ENCODE measurements around the gene GJD3. TPM values are rescaled to one million over a fixed set of nuclear protein-coding genes. Genes with fewer than 3 reads are reported as not detected.
"Not testable (repeated sequence)": the region's sequence is repeated elsewhere in the genome, so short reads cannot be mapped to it uniquely, and the experiment has no call there.

The GJD3 gene
- total RNA-seq, 2 experiments from 2014 or later, result not detected

- Mint-ChIP-seq H3K4me1 (ENCODE audit: low read depth) (peaks cover 4% of the 10 kb centered on the region), H3K9me3 (no peaks in the 10 kb centered on the region), H3K27me3 (no peaks in the 10 kb centered on the region), H3K27ac (no peak overlapping the region), H3K36me3 (ENCODE audit: low read depth) (no peaks in the 10 kb centered on the region), H3K4me3 (no peak overlapping the region)
- ChIA-PET CTCF (no interaction called here), POLR2A (interaction anchor here (0.6 kb wide), 2 partner anchors 10 to 11 kb away, joined by 3 to 4 read pairs; no protein-coding TSS in a partner anchor)
- intact Hi-C loops (cut with DNase I, micrococcal nuclease), result no loop called here
- Histone ChIP-seq H3K4me3 (ENCODE audit: low read length) (no peak overlapping the region), H3K27ac (ENCODE audit: low read depth in 1 of 2, low read length in 2 of 2) (no peak overlapping the region), H3K9me3 (ENCODE audit: control insufficient read depth in 1 of 2, insufficient read depth in 1 of 2, low read length in 2 of 2) (peaks cover 0 to 10% of the 10 kb centered on the region in 2 experiments), H3K27me3 (ENCODE audit: control insufficient read depth in 1 of 2, insufficient read depth in 2 of 2, low read length in 2 of 2) (no peaks in the 10 kb centered on the region), H3K4me1 (ENCODE audit: insufficient read depth, low read length) (peaks cover 3% of the 10 kb centered on the region), H3K36me3 (ENCODE audit: insufficient read depth, low read length) (no peaks in the 10 kb centered on the region)
- TF ChIP-seq CTCF (IDR thresholded peaks at IDR 0.05), result no peak
- no peak for ATAC-seq (ENCODE audit: poor library complexity)
- no peak for DNase-seq
Measured at GRCh38 chr17:40374821-40375498, 10.4 kb upstream of the GJD3 start.

- peaks cover 4% of the 10 kb centered on the region for H3K4me1 Mint-ChIP-seq (ENCODE audit: low read depth)
- ATAC-seq (ENCODE audit: poor library complexity) (no peak), DNase-seq (no peak)
- Histone ChIP-seq H3K27me3 (ENCODE audit: control insufficient read depth in 1 of 2, insufficient read depth in 2 of 2, low read length in 2 of 2) (no peaks in the 10 kb centered on the region), H3K36me3 (ENCODE audit: insufficient read depth, low read length) (no peaks in the 10 kb centered on the region), H3K27ac (ENCODE audit: low read depth in 1 of 2, low read length in 2 of 2) (no peak overlapping the region), H3K4me3 (ENCODE audit: low read length) (no peak overlapping the region), H3K9me3 (ENCODE audit: control insufficient read depth in 1 of 2, insufficient read depth in 1 of 2, low read length in 2 of 2) (peaks cover 0 to 10% of the 10 kb centered on the region in 2 experiments), H3K4me1 (ENCODE audit: insufficient read depth, low read length) (peaks cover 3% of the 10 kb centered on the region)
- intact Hi-C loops (cut with DNase I, micrococcal nuclease), result no loop called here
- POLR2A ChIA-PET, result interaction anchor here (0.6 kb wide), 1 partner anchor 12 kb away, joined by 4 read pairs; no protein-coding TSS in a partner anchor
- CTCF ChIA-PET, result no interaction called here
- no peak overlapping the region for H3K4me3 Mint-ChIP-seq
- no peak for TF ChIP-seq CTCF (IDR thresholded peaks at IDR 0.05)
- no peaks in the 10 kb centered on the region for H3K36me3 Mint-ChIP-seq (ENCODE audit: low read depth)
- no peaks in the 10 kb centered on the region for H3K27me3 Mint-ChIP-seq
- H3K9me3 Mint-ChIP-seq, result no peaks in the 10 kb centered on the region
- no peak overlapping the region for H3K27ac Mint-ChIP-seq
Measured at GRCh38 chr17:40373999-40374398, 9.5 kb upstream of the GJD3 start.

- DNase-seq, result peak in 1 of 14 experiments; percentile 42
- no peaks in the 10 kb centered on the region for H3K9me3 Mint-ChIP-seq
- H3K4me3 Mint-ChIP-seq, result no peak overlapping the region
- H3K9me3 ChIP-seq (ENCODE audit: control insufficient read depth in 1 of 2, insufficient read depth in 1 of 2, low read length in 2 of 2), result peaks cover 0 to 10% of the 10 kb centered on the region in 2 experiments
- H3K36me3 Mint-ChIP-seq (ENCODE audit: low read depth), result no peaks in the 10 kb centered on the region
- TF ChIP-seq CTCF (IDR thresholded peaks at IDR 0.05), result no peak
- H3K36me3 ChIP-seq (ENCODE audit: insufficient read depth, low read length), result no peaks in the 10 kb centered on the region
- no peaks in the 10 kb centered on the region for H3K27me3 Mint-ChIP-seq
- no peak overlapping the region for H3K27ac Mint-ChIP-seq
- ATAC-seq (ENCODE audit: poor library complexity), result no peak
- intact Hi-C loops (cut with DNase I, micrococcal nuclease), result no loop called here
- H3K27ac ChIP-seq (ENCODE audit: low read depth in 1 of 2, low read length in 2 of 2), result no peak overlapping the region
- H3K4me3 ChIP-seq (ENCODE audit: low read length), result no peak overlapping the region
- peaks cover 4% of the 10 kb centered on the region for H3K4me1 Mint-ChIP-seq (ENCODE audit: low read depth)
- H3K27me3 ChIP-seq (ENCODE audit: control insufficient read depth in 1 of 2, insufficient read depth in 2 of 2, low read length in 2 of 2), result no peaks in the 10 kb centered on the region
- peaks cover 3% of the 10 kb centered on the region for H3K4me1 ChIP-seq (ENCODE audit: insufficient read depth, low read length)
- CTCF ChIA-PET, result no interaction called here
- POLR2A ChIA-PET, result no interaction called here
Measured at GRCh38 chr17:40373324-40373723, 8.8 kb upstream of the GJD3 start.

GRCh38 chr17:40372644-40373043 is 8.1 kb upstream of the GJD3 start:
- H3K27ac Mint-ChIP-seq; ATAC-seq (ENCODE audit: poor library complexity); CTCF ChIA-PET: not testable (repeated sequence)

More at GRCh38 chr17:40372644-40373043, 8.1 kb upstream of the GJD3 start:
- H3K36me3 Mint-ChIP-seq (ENCODE audit: low read depth); H3K27ac ChIP-seq (ENCODE audit: low read depth in 1 of 2, low read length in 2 of 2); H3K4me1 Mint-ChIP-seq (ENCODE audit: low read depth); H3K4me1 ChIP-seq (ENCODE audit: insufficient read depth, low read length); H3K4me3 ChIP-seq (ENCODE audit: low read length); H3K27me3 ChIP-seq (ENCODE audit: control insufficient read depth in 1 of 2, insufficient read depth in 2 of 2, low read length in 2 of 2); POLR2A ChIA-PET; H3K27me3 Mint-ChIP-seq; H3K9me3 Mint-ChIP-seq; H3K4me3 Mint-ChIP-seq; DNase-seq; intact Hi-C loops (cut with DNase I, micrococcal nuclease); H3K36me3 ChIP-seq (ENCODE audit: insufficient read depth, low read length): not testable (repeated sequence)
- H3K9me3 ChIP-seq (ENCODE audit: control insufficient read depth in 1 of 2, insufficient read depth in 1 of 2, low read length in 2 of 2), result peaks cover 0 to 10% of the 10 kb centered on the region in 2 experiments

Measured in CD4-positive, alpha-beta T cell (primary cell).